Retinal pigment epithelial cell (primary cell): Measurements from ENCODE around the gene RSPH1.

ENCODE experiments used
- DNase-seq: peaks from one replicate; pipeline ENCODE4 v3.0.0-alpha.2; 2010; ENCODE audit warnings: low read depth
- H3K4me3 ChIP-seq: 2 replicates; pipeline ENCODE4 v1.5.1; 2011; ENCODE audit warnings: mild to moderate bottlenecking, low read length, control low read depth, moderate library complexity
- TF ChIP-seq, protein P1 (sequence below): conservative IDR thresholded peaks from 2 replicates; pipeline ENCODE4 v1.5.1; 2011; ENCODE audit warnings: low read depth, low read length, control low read depth, inconsistent platforms

The RSPH1 gene

DNA sequence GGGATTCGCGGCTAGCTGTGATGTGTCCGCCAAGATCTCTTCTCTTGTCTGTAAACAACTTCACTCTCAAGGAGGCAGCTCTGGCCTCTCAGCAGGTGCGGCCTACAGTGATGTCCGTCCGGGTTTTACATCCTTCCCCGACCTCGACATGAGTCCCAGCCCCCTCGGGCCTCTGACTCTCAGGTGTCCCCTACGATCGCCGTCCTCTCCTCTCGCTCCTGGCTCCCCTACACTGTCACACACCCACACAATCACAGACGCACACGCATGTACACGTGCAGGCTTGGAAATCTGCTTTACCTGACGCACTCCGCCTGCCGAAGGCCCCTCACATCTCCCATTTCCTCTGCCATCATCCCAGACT, 797 bp upstream of the RSPH1 start:
- TF ChIP-seq, protein P1, sequence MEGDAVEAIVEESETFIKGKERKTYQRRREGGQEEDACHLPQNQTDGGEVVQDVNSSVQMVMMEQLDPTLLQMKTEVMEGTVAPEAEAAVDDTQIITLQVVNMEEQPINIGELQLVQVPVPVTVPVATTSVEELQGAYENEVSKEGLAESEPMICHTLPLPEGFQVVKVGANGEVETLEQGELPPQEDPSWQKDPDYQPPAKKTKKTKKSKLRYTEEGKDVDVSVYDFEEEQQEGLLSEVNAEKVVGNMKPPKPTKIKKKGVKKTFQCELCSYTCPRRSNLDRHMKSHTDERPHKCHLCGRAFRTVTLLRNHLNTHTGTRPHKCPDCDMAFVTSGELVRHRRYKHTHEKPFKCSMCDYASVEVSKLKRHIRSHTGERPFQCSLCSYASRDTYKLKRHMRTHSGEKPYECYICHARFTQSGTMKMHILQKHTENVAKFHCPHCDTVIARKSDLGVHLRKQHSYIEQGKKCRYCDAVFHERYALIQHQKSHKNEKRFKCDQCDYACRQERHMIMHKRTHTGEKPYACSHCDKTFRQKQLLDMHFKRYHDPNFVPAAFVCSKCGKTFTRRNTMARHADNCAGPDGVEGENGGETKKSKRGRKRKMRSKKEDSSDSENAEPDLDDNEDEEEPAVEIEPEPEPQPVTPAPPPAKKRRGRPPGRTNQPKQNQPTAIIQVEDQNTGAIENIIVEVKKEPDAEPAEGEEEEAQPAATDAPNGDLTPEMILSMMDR: no peak
- no peak for DNase-seq
- peak overlapping the region; percentile 76 for H3K4me3 ChIP-seq

DNA sequence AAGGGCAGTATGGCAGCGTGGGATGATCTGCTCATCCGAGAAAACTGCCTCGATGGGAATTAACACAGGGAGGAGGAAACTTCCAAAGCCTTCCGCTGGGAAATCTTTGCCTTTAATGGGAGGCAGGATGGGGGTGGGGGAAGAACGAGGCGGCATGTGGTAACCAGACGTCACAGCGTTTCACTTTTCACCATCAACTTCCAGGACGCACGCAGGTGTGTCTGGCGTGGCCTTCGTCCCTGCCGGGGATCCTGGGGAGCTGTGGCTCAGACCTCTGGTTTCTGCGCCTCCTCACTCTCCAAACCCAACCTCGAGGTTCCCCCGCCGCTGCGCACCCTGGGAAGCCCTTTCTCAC, 282 bp downstream of the RSPH1 start:
- no peak for DNase-seq
- peak overlapping the region; percentile 77 for H3K4me3 ChIP-seq
- TF ChIP-seq, protein P1: no peak

DNA sequence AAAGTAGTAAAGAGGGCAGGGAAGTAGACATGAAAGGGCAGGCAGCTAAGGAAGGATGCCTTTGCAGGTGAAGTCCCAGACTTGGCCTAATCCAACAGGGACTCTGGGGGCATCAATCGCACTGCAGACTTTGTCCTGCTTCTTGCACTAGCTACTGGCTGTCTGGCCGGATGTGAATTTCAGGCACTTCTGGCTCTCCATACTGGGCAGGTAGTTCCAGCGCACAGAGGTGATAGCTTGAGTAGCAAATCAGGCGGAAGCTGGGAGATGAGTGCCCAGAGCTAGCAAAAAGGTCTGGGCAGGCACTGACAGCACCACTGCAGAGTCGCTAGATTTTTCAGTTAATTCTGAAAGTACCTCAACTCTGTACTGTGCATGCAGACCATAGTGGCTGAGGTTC, 997 bp downstream of the RSPH1 start:
- TF ChIP-seq, protein P1: no peak
- H3K4me3 ChIP-seq: no peak overlapping the region
- no peak for DNase-seq

DNA sequence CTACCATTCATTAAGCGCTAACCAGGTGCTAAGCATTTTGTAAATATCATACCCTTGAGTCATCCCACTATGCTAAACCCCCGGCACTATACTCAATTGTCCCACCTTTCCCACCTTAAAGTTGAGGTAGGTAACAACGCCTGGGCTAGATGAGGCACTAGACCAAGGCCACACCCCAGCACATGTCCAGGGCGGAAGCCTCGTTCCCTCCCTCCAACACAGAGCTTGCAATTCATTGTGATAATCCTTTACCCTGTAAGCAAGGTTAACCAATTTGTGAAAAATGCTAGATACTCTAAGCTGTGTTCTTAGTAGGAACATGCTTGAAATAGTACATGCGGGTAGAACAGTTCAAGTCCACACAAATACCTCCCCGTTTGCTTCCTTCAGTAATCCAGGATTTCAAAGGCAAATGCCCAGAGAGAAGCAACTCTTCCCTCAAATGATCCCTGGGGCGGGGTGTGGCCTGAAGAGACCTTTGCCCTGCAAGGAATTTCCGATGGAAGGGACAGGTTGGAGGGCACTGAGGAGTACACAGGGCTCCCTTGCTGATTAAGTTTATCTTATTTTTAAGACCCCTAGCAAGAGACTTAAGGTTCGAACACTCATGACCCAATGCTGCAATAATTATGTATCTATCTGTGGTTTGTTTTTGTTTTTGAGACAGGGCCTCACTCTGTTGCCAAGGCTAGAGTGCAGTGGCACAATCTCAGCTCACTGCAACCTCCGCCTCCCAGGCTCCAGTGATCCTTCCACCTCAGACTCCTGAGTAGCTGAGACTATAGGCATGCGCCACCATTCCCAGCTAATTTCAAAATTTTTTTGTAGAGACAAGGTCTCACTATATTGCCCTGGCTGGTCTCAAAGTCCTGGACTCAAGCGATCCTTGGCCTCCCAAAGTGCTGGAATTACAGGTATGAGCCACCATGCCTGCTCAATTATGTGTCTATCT, 2.6 kb downstream of the RSPH1 start:
- no peak for DNase-seq
- H3K4me3 ChIP-seq: no peak overlapping the region
- TF ChIP-seq, protein P1: no peak

DNA sequence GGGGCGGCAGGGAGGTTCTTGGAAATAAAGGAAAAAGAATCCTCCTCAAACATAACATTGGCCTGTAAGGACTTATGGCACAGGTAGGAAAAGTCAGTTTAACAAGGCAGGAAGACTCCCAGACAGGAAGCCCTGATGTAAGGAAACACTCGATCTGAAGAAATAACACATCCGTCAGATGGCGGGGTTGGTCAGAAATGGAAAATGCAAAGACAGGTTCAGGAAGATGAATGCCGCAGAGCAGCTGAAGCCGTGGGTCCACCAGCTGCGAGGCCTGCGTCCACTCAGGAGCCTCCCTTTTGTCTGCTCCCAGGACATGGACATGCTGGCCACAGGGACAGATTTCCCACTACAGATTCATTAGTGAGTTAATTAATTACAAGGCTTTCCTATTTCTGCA, 3.8 kb downstream of the RSPH1 start:
- TF ChIP-seq, protein P1: no peak
- no peak for DNase-seq
- no peak overlapping the region for H3K4me3 ChIP-seq

DNA sequence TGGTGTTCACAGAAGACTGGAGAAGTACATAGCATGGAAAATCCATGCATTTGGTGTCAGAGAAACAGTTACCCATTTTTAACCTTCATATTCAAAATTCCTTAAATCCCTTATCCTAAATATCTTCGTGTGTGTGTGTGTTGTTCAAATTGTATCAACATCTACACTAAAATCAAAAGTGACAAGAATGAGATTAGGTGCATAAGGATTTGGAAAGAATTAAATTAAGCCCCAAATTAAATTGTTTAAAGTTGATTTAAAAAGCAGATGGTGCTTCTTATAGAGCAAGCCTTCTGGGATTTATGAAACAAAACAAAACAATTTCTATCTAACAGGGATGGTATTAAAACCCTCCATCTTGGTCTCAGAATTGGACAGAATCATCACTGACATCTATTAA, 4.7 kb downstream of the RSPH1 start:
- no peak overlapping the region for H3K4me3 ChIP-seq
- TF ChIP-seq, protein P1: no peak
- DNase-seq: no peak

DNA sequence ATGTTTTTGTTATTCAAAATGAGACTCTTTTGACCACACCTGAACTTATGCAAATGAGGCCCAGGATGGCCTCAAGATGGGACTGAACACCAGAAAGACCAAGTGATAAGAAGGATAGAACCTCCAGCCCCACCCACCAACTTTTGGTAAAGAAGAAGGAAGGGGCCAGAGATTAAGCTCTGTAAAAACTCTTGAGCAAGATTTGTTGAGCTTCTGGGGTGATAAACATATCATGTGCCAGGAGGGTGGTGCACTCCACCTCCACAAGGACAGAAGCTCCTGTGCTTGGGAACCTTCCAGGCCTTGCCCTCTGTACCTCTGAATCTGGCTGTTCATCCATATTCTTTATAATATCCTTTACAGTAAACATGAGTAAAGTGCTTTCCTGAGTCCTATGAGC, 5.3 kb downstream of the RSPH1 start:
- no peak overlapping the region for H3K4me3 ChIP-seq
- TF ChIP-seq, protein P1: no peak
- DNase-seq: no peak
